Articular chondrocyte of knee joint (primary cell): Measurements from ENCODE around the gene IQCF2. TPM values are rescaled to one million over a fixed set of nuclear protein-coding genes. Genes with fewer than 3 reads are reported as not detected.

Experiments used
- small RNA-seq: library from RNA; depleted of rRNA; stranded (forward); fragments of <200 nt; gene quantifications from one replicate; pipeline ENCODE3, GENCODE V24; 2012
- total RNA-seq: library from RNA; depleted of rRNA; stranded (reverse); fragments of >200 nt; gene quantifications from 2 replicates; pipeline ENCODE4 v1.2.3, GENCODE V29; 2012

The IQCF2 gene
- not detected in 2 replicates for total RNA-seq

DNA sequence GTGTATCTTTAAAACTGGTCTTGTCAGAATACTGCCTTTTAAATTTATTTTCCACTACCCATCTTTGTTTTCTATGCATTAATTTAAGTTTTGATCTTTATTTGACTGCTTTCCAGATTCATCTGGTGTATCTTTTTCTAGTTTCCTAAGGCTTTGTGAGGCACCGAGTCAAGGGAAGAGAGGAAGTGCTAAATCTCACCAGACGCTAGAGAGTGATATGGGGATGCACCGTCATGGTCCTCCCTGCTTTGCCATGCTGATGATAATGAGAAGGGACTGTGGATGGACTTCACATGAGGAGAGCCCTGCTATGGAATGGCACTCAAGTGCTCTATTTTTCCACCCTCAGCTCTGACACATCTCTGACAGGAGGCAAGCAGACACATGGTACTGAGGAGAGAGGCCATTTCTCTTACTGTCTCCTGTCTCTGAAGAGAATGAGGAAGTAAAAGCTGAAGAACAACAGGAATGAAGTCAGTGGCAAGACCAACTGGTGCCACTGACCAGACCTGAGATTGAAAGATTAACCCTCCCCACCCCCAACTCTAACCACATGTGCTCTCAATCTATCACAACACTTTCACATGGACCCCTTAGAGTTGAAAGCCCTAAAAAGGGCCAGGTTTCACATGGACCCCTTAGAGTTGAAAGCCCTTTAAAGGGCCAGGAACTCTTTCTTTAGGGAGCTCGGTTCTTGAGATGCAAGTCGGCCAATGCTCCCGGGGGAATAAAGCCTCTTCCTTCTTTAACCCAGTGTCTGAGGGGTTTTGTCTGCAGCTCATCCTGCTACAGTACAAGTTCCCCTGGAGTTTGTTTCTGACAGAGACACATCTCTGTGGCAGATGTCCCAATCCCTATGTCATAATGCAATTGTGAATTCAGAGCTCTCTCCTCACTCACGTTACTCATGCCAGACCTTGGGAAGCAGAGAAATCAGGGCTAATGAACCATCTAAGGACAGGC is at the start of gene IQCF2:
TSS of gene IQCF2 (plus strand) at position 913 of the 963 bp plus-strand sequence. CDS start 52 bp downstream, outside the sequence.

GRCh38 chr3:51875501-51875900 is 14.1 kb downstream of the IQCF2 start, which contains the start of gene IQCF5:
TSS of gene IQCF5 (minus strand) at chr3:51875601. CDS start at chr3:51875531, 70 bp downstream.

Small RNA genes within 50 kb of the gene (small RNA-seq; reads per million reads assigned to genes)
- not detected for gene RN7SL504P

Other genes starting within 250 kb of the IQCF2 start
- 37.8 and 45.6 TPM in 2 replicates for gene TEX264, start 190.4 kb upstream of the IQCF2 start, total RNA-seq
- gene GRM2, start 154.5 kb upstream of the IQCF2 start, total RNA-seq = under 0.01 and 0.13 TPM in 2 replicates
- not detected in 2 replicates for gene IQCF6, start 82.4 kb upstream of the IQCF2 start, total RNA-seq
- not detected in 2 replicates for gene IQCF5, start 14.0 kb downstream of the IQCF2 start, total RNA-seq
- gene IQCF1, start 41.7 kb downstream of the IQCF2 start, total RNA-seq = not detected in 2 replicates
- gene RRP9, start 80.3 kb downstream of the IQCF2 start, total RNA-seq = 14.7 and 14.9 TPM in 2 replicates
- gene PARP3, start 80.7 kb downstream of the IQCF2 start, total RNA-seq = 45.6 and 51.9 TPM in 2 replicates
- gene GPR62, start 93.8 kb downstream of the IQCF2 start, total RNA-seq = 0.11 and 0.13 TPM in 2 replicates
- gene PCBP4, start 105.8 kb downstream of the IQCF2 start, total RNA-seq = 19.5 and 20.0 TPM in 2 replicates
- 28.0 and 39.1 TPM in 2 replicates for gene ABHD14B, start 112.4 kb downstream of the IQCF2 start, total RNA-seq
- gene ABHD14A, start 113.4 kb downstream of the IQCF2 start, total RNA-seq = 12.1 and 16.9 TPM in 2 replicates
- 21.2 and 28.9 TPM in 2 replicates for gene ACY1, start 121.9 kb downstream of the IQCF2 start, total RNA-seq
- 966 and 1,076 TPM in 2 replicates for gene RPL29, start 134.3 kb downstream of the IQCF2 start, total RNA-seq
- 7.8 and 11.4 TPM in 2 replicates for gene DUSP7, start 195.0 kb downstream of the IQCF2 start, total RNA-seq